DND-41 (cell line): Measurements from ENCODE around the gene ARHGAP22.

Experiments
- ATAC-seq: fragments of 200-7000 bp; cut with Tn5 transposase; 3 replicates; pipeline ENCODE4 v1.9.1; 2021; ENCODE audit warnings: low read depth; ENCODE audit not compliant: insufficient read depth
- DNase-seq: peaks from one replicate; pipeline ENCODE4 v3.0.0-alpha.2; 2020
- H2AFZ ChIP-seq: 2 replicates; pipeline ENCODE4 v1.6.0; 2012; ENCODE audit warnings: low read depth, low read length
- H3K27ac ChIP-seq: 2 replicates; pipeline ENCODE4 v1.5.1; 2012; ENCODE audit warnings: low read length, inconsistent platforms
- H3K27me3 ChIP-seq: fragments of 200-600 bp; sonication (generic); 2 replicates; pipeline ENCODE4 v1.6.0; 2012; ENCODE audit warnings: low read length, mild to moderate bottlenecking, inconsistent platforms; ENCODE audit not compliant: insufficient read depth, poor library complexity
- H3K36me3 ChIP-seq: 2 replicates; pipeline ENCODE4 v1.5.1; 2012; ENCODE audit warnings: low read length, inconsistent platforms; ENCODE audit not compliant: insufficient read depth
- H3K4me1 ChIP-seq: 2 replicates; pipeline ENCODE4 v1.5.1; 2012; ENCODE audit warnings: mild to moderate bottlenecking, low read length; ENCODE audit not compliant: insufficient read depth
- H3K4me2 ChIP-seq: 2 replicates; pipeline ENCODE4 v1.6.0; 2012; ENCODE audit warnings: mild to moderate bottlenecking, moderate library complexity, low read length, inconsistent platforms; ENCODE audit not compliant: insufficient read depth
- H3K4me3 ChIP-seq, 2 experiments: fragments of 200-600 bp in 1 of 2; shearing (Covaris generic) in 1 of 2; 2 replicates each; pipeline ENCODE4 v1.5.1; 2012 to 2016; ENCODE audit warnings: inconsistent platforms in 2 of 2, low read length in 2 of 2, mild to moderate bottlenecking in 2 of 2, low read depth in 1 of 2, moderate library complexity in 1 of 2
- H3K79me2 ChIP-seq: 2 replicates; pipeline ENCODE4 v1.6.0; 2012; ENCODE audit warnings: low read length, inconsistent platforms; ENCODE audit not compliant: insufficient read depth
- H3K9ac ChIP-seq: 2 replicates; pipeline ENCODE4 v1.6.0; 2012; ENCODE audit warnings: low read depth, mild to moderate bottlenecking, inconsistent platforms, low read length, moderate library complexity
- H3K9me3 ChIP-seq: 2 replicates; pipeline ENCODE4 v1.5.1; 2012; ENCODE audit warnings: low read length, moderate library complexity, mild to moderate bottlenecking, inconsistent platforms; ENCODE audit not compliant: insufficient read depth, severe bottlenecking
- H4K20me1 ChIP-seq: 2 replicates; pipeline ENCODE4 v1.6.0; 2012; ENCODE audit warnings: low read length; ENCODE audit not compliant: insufficient read depth
- CTCF ChIP-seq: IDR thresholded peaks from 2 replicates; pipeline ENCODE4 v1.5.1; 2012; ENCODE audit warnings: borderline replicate concordance, low read length, moderate library complexity, mild to moderate bottlenecking; ENCODE audit not compliant: poor library complexity, severe bottlenecking; ENCODE audit errors: extremely low read depth
- EZH2 ChIP-seq: IDR thresholded peaks from 3 replicates; pipeline ENCODE4 v1.6.1; 2012; ENCODE audit warnings: borderline replicate concordance, low read depth, mild to moderate bottlenecking, moderate library complexity, low read length, inconsistent platforms; ENCODE audit not compliant: severe bottlenecking

Gene ARHGAP22

GRCh38 chr10:48587819-48588218 is 17.1 kb downstream of the ARHGAP22 start:
- Histone ChIP-seq H3K36me3 (no peaks in the 10 kb centered on the region), H3K79me2 (no peaks in the 10 kb centered on the region), H3K27ac (no peak overlapping the region), H3K4me1 (no peaks in the 10 kb centered on the region), H2AFZ (no peak overlapping the region), H4K20me1 (no peaks in the 10 kb centered on the region), H3K9me3 (no peaks in the 10 kb centered on the region), H3K4me3 (no peak overlapping the region), H3K9ac (no peak overlapping the region), H3K4me2 (no peak overlapping the region), H3K27me3 (no peaks in the 10 kb centered on the region)
- ATAC-seq (no peak), DNase-seq (no peak)
- TF ChIP-seq CTCF = no peak
- no peak for TF ChIP-seq EZH2

- no peak overlapping the region for H3K4me2 ChIP-seq
- TF ChIP-seq EZH2 = no peak
- no peak for TF ChIP-seq CTCF
- no peaks in the 10 kb centered on the region for H4K20me1 ChIP-seq
- no peak overlapping the region for H3K9ac ChIP-seq
- H3K27ac ChIP-seq = no peak overlapping the region
- H3K4me3 ChIP-seq = no peak overlapping the region
- no peaks in the 10 kb centered on the region for H3K27me3 ChIP-seq
- H3K9me3 ChIP-seq = no peaks in the 10 kb centered on the region
- H3K4me1 ChIP-seq = no peaks in the 10 kb centered on the region
- ATAC-seq (no peak), DNase-seq (no peak)
- H3K79me2 ChIP-seq = no peaks in the 10 kb centered on the region
- no peaks in the 10 kb centered on the region for H3K36me3 ChIP-seq
- no peak overlapping the region for H2AFZ ChIP-seq
Measured at GRCh38 chr10:48587101-48587500, 17.8 kb downstream of the ARHGAP22 start.

- Histone ChIP-seq H3K4me3 (no peak overlapping the region), H3K9me3 (no peaks in the 10 kb centered on the region), H3K79me2 (no peaks in the 10 kb centered on the region), H3K27me3 (no peaks in the 10 kb centered on the region), H3K4me2 (no peak overlapping the region), H3K36me3 (no peaks in the 10 kb centered on the region), H3K4me1 (no peaks in the 10 kb centered on the region), H3K27ac (no peak overlapping the region), H2AFZ (no peak overlapping the region), H4K20me1 (no peaks in the 10 kb centered on the region), H3K9ac (no peak overlapping the region)
- ATAC-seq (no peak), DNase-seq (no peak)
- no peak for TF ChIP-seq EZH2
- no peak for TF ChIP-seq CTCF
Measured at GRCh38 chr10:48582970-48583369, 21.9 kb downstream of the ARHGAP22 start.

DNA sequence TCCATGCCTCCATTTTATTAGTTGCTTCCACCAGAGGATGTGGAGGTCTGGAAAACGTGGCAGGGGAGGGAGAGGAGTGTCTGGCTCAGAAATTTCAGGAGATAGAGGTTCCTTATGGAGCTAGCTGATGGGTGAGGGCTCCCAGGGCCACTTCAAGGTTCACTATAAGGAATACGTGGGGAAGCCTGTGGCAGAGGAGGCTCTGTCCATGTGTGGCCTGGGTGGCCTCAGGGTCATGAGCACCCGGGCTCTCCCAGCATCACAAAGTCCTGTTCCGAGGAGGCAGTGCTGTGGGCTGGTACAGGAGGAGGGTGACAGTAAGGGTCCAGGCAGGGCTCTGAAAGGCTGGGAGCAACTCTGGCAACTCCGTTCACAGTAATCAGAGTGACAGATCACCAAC is 24.6 kb downstream of the ARHGAP22 start:
- Histone ChIP-seq H3K4me1 (no peaks in the 10 kb centered on the region), H3K79me2 (no peaks in the 10 kb centered on the region), H2AFZ (no peak overlapping the region), H3K36me3 (no peaks in the 10 kb centered on the region), H3K4me2 (no peak overlapping the region), H3K9me3 (no peaks in the 10 kb centered on the region), H4K20me1 (no peaks in the 10 kb centered on the region), H3K4me3 (no peak overlapping the region), H3K27ac (no peak overlapping the region), H3K9ac (no peak overlapping the region), H3K27me3 (no peaks in the 10 kb centered on the region)
- no peak for DNase-seq
- TF ChIP-seq CTCF (no peak), EZH2 (no peak)
- ATAC-seq = no peak
